Measurements from ENCODE around the gene NCCRP1.

NCCRP1 gene

DNA sequence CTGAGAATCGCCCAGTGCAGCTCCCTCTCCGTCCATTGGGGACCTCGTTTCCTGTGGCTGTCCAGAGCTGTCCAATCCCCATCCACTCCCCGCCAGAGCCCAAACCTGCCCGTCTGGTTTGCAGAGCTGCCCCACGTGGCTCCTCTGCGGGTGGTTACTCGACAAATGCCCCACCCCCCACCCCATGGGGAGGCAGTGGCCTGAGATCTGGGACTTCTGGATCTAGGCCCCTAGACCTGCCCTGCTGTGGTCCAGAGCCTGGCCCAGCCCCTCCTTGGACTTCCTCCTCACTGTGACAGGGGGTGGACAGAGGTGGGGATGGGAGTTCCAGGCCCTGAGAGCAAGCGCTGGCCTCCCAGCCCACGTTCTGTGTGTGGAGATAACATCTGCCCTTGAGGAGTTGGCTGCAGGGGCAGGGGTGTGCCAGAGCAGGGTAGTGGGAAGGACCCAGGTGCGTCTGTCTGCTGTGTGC lies 42.1 kb upstream of the NCCRP1 start:
- peak overlapping the region; percentile 97 for H3K27ac ChIP-seq
- TF ChIP-seq, protein P1, sequence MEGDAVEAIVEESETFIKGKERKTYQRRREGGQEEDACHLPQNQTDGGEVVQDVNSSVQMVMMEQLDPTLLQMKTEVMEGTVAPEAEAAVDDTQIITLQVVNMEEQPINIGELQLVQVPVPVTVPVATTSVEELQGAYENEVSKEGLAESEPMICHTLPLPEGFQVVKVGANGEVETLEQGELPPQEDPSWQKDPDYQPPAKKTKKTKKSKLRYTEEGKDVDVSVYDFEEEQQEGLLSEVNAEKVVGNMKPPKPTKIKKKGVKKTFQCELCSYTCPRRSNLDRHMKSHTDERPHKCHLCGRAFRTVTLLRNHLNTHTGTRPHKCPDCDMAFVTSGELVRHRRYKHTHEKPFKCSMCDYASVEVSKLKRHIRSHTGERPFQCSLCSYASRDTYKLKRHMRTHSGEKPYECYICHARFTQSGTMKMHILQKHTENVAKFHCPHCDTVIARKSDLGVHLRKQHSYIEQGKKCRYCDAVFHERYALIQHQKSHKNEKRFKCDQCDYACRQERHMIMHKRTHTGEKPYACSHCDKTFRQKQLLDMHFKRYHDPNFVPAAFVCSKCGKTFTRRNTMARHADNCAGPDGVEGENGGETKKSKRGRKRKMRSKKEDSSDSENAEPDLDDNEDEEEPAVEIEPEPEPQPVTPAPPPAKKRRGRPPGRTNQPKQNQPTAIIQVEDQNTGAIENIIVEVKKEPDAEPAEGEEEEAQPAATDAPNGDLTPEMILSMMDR (IDR thresholded peaks at IDR 0.05): peak; percentile 34
- no peak for TF ChIP-seq ZFX (IDR thresholded peaks at IDR 0.05; ENCODE audit: borderline replicate concordance)

DNA sequence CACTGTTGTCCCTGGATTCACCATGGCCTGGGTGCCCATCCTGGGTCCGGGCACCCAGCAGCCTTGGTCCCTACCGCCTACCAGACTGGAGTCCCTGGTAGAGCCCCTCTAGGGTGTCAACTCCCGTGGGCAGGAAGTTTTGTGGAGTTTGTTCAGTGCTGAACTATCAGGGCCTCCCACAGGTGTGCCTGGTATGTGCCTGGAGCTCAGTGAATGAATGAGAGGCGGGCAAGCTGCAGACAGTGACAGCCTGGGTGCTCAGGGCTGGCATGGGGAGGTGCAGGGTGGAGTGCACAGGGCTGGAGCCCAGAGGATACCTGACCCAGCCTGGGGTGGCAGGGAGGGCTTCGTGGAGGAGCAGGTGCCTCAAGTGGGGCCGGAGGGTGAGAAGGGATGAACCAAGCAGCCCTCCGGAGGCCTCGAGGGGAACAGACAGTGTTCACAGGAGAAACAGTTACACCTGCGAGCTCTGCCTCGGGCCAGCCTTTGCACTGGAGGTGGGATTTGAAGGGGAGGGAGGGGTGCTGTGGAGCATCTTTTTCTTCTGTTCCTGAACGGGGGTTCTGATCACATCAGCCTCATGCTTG lies 41.6 kb upstream of the NCCRP1 start:
- TF ChIP-seq ZFX (IDR thresholded peaks at IDR 0.05; ENCODE audit: borderline replicate concordance): no peak
- TF ChIP-seq, protein P1 (IDR thresholded peaks at IDR 0.05): no peak
- H3K27ac ChIP-seq: peak overlapping the region; percentile 97

DNA sequence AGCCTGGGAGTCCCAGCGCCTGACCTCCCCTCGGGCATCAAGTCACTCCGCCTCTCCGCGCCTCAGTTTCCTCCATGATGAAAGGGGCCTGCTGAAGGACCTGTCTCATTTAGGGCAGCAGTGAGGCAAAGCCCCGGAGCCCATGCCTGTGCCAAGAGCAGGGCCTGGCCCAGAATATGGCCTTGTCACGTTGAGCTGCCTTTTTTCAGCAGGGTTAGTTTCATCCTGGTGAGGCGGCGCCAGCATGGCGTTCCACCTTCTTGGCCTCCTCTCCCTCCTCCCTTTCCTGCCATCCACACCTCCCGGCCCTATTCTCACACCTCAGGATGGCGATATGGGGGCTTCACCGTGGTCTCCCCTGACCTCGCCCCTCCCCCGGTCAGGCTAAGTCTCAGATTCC lies 41.0 kb upstream of the NCCRP1 start:
- H3K27ac ChIP-seq: peak overlapping the region; percentile 97
- TF ChIP-seq ZFX (IDR thresholded peaks at IDR 0.05; ENCODE audit: borderline replicate concordance): no peak
- TF ChIP-seq, protein P1 (IDR thresholded peaks at IDR 0.05): no peak

DNA sequence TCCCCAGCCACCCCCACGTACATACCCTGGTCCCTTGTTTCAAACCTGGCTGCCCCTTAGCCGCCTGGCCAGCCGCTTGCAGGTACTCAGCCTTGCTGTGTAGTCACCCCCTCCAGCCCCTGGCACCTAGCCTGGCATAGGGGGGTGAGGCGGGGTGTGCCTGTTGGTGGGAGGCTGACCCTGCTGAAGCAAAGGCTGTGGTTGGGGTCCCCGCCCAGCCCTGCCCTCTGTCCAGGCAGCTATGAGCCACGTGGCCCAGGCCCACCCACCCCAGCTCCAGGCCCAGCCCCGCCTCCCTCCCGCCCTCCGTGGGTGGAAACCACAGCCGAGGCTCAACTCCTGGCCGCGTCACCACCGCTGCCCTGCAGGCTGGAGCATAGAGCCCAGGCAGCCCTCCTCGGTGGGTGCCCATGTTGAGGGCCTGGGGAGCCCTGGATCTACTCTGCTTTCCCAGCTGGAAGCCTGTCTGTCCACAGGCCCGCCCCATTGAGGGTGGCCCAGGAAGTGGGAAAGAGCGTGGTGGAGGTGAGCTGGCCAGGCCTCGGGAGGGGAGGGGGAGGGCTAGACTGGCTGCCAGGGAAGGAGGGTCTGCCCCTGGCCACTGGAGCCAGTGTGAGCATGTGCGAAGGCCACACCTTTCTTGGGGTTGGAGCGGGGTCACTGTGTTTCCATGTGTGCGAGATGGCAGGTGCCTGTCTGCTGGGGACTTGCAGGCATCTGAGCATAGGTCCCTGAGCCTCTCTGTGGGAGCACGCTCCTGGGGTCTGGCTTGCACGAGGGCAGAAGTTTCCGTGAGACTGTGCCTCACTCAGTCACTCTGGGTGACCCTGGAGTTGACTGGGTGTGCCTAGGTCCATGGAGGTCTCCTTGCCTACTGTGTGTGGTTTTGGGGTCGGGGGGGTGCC lies 40.2 kb upstream of the NCCRP1 start:
- TF ChIP-seq, protein P1 (IDR thresholded peaks at IDR 0.05): no peak
- TF ChIP-seq ZFX (IDR thresholded peaks at IDR 0.05; ENCODE audit: borderline replicate concordance): no peak
- peak overlapping the region; percentile 97 for H3K27ac ChIP-seq

DNA sequence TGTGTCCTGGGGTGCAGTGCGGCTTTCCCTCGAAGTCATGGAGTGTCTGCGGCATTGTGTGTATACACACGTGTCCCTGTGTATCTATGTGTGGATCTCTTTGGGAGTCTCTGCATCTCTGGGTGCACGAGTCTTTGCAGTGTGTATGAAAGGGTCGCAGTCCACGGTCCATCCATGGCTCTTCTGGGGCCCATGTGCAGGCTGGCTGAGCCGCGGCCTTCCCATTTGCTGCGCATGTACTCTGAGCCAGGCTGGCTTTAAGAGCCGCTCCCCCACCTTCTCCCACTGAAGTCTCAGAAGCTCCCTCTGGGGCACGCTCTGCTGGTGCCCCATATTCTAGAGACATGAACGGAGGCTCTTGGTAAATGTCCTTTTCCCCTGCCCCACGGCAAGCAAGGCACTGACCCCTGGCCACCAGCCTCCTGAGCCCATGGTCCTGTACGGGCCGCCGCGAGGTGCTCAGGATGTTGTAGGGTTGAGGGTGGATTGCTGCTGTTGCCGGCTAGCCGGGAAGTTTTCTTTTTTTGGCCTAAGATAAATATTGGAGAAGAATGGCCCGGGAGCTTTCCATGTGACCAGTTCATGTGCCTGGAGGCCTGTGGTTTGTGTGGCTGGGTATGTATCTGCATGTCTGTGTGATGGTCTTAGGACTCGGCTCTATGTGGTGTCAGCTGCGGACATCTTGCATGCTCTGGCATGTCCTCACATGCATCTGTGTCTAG lies 39.3 kb upstream of the NCCRP1 start:
- H3K27ac ChIP-seq: peak overlapping the region; percentile 97
- TF ChIP-seq, protein P1 (IDR thresholded peaks at IDR 0.05): no peak
- TF ChIP-seq ZFX (IDR thresholded peaks at IDR 0.05; ENCODE audit: borderline replicate concordance): no peak

DNA sequence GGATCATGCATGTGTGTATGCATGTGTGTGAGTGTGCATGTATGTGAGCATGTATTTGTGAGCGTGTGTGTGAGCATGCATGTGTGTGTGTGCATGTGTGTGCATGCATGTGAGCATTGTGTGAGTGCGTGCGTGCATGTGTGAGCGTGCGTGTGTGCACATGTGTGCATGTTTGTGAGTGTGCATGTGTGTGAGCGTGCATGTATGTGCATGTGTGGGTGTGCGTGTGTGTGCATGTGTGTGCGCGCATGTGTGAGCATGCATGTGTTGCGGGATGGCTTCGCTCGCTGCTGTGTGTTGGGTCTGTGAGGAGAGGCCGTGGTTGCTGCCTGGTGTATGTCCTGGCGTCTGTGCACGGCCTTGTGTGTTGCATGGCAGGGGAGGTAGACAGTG lies 38.8 kb upstream of the NCCRP1 start:
- TF ChIP-seq, protein P1 (IDR thresholded peaks at IDR 0.05): no peak
- no peak for TF ChIP-seq ZFX (IDR thresholded peaks at IDR 0.05; ENCODE audit: borderline replicate concordance)
- H3K27ac ChIP-seq: peak overlapping the region; percentile 97

All from 22Rv1 (cell line).